ENCODE results near the gene SERINC5. TPM values are rescaled to one million over a fixed set of nuclear protein-coding genes. Genes with fewer than 3 reads are reported as not detected.
"Not testable (repeated sequence)": the region's sequence is repeated elsewhere in the genome, so short reads cannot be mapped to it uniquely, and the experiment has no call there.

The SERINC5 gene
- total and polyA plus RNA-seq, 7 donors = 0.70 to 8.6 (median 2.7) TPM

- intact Hi-C loops (cut with DNase I) = loop anchor here (10.0 kb wide), 2 partner anchors 46 to 64 kb away; partner anchors contain the start of gene SERINC5 (in 2 of the 2)
- no peak for ATAC-seq
- Histone ChIP-seq H3K36me3 (ENCODE audit: insufficient read depth in 1 of 2, low read depth in 1 of 2) (no peaks in the 10 kb centered on the region), H3K4me1 (peaks cover 38% of the 10 kb centered on the region), H3K9me3 (no peaks in the 10 kb centered on the region), H3K4me3 (no peak overlapping the region), H3K27ac (no peak overlapping the region), H3K27me3 (ENCODE audit: insufficient read depth in 3 of 3, low read length in 2 of 3) (no peaks in the 10 kb centered on the region)
- TF ChIP-seq, protein P1, sequence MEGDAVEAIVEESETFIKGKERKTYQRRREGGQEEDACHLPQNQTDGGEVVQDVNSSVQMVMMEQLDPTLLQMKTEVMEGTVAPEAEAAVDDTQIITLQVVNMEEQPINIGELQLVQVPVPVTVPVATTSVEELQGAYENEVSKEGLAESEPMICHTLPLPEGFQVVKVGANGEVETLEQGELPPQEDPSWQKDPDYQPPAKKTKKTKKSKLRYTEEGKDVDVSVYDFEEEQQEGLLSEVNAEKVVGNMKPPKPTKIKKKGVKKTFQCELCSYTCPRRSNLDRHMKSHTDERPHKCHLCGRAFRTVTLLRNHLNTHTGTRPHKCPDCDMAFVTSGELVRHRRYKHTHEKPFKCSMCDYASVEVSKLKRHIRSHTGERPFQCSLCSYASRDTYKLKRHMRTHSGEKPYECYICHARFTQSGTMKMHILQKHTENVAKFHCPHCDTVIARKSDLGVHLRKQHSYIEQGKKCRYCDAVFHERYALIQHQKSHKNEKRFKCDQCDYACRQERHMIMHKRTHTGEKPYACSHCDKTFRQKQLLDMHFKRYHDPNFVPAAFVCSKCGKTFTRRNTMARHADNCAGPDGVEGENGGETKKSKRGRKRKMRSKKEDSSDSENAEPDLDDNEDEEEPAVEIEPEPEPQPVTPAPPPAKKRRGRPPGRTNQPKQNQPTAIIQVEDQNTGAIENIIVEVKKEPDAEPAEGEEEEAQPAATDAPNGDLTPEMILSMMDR (IDR thresholded peaks at IDR 0.05) = no peak
- no peak for DNase-seq
- 88 to 93% (median 90%) methylated on average over 3 of the region's 3 CpGs for WGBS, 3 donors
Observed at GRCh38 chr5:80190960-80191359, 64.9 kb downstream of the SERINC5 start.

GRCh38 chr5:80189701-80190100 lies 66.1 kb downstream of the SERINC5 start:
- WGBS, 3 donors = 64 to 99% (median 90%) methylated on average over 3 of the region's 3 CpGs
- Histone ChIP-seq H3K27ac (no peak overlapping the region), H3K36me3 (ENCODE audit: insufficient read depth in 1 of 2, low read depth in 1 of 2) (no peaks in the 10 kb centered on the region), H3K4me3 (no peak overlapping the region), H3K9me3 (no peaks in the 10 kb centered on the region), H3K4me1 (peaks cover 38% of the 10 kb centered on the region), H3K27me3 (ENCODE audit: insufficient read depth in 3 of 3, low read length in 2 of 3) (no peaks in the 10 kb centered on the region)
- intact Hi-C loops (cut with DNase I) = loop anchor here (10.0 kb wide), 2 partner anchors 45 to 65 kb away; partner anchors contain the start of gene SERINC5 (in 2 of the 2)
- ATAC-seq = no peak
- TF ChIP-seq, protein P1 (IDR thresholded peaks at IDR 0.05) = no peak
- no peak for DNase-seq

- Histone ChIP-seq H3K4me3 (no peak overlapping the region), H3K9me3 (no peaks in the 10 kb centered on the region), H3K4me1 (peaks cover 36% of the 10 kb centered on the region), H3K36me3 (ENCODE audit: insufficient read depth in 1 of 2, low read depth in 1 of 2) (no peaks in the 10 kb centered on the region), H3K27ac (no peak overlapping the region), H3K27me3 (ENCODE audit: insufficient read depth in 3 of 3, low read length in 2 of 3) (no peaks in the 10 kb centered on the region)
- DNase-seq = no peak
- 86 to 89% (median 88%) methylated on average over 8 of the region's 8 CpGs for WGBS, 3 donors
- TF ChIP-seq, protein P1 (IDR thresholded peaks at IDR 0.05) = no peak
- no peak for ATAC-seq
- intact Hi-C loops (cut with DNase I) = no loop called here
Observed at GRCh38 chr5:80189201-80189600, 66.6 kb downstream of the SERINC5 start.

DNA sequence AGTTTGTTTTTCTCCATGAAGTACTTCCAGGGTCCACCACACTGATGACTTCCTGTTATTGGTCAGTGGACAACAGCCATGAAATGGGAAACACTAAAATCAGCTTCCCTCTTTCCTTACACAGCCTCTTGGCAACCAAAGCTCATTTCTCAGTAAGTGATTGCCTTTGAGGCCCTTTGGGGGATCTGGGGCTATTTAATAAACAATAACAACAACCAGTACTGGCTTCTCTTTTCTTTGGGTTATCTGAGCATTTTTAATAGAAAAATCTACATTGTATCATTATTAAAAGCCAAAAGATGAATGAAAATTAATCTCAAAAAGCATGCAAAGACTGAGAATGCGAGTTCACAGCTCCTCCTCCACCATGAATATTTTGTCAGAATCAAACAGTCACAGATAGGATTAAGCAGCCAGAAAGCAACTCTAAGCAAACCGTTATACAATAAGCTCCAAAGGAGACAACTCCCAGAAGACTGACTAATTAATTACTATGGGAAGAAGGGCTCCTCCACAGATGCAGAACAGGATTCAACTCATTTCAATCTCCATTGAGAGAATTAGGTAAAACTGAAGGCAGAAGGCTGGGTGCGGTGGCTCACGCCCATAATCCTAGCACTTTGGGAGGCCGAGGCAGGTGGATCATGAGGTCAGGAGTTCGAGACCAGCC lies 68.3 kb downstream of the SERINC5 start:
- Histone ChIP-seq H3K27me3 (ENCODE audit: insufficient read depth in 3 of 3, low read length in 2 of 3) (no peaks in the 10 kb centered on the region), H3K9me3 (no peaks in the 10 kb centered on the region), H3K36me3 (ENCODE audit: insufficient read depth in 1 of 2, low read depth in 1 of 2) (no peaks in the 10 kb centered on the region), H3K4me3 (no peak overlapping the region), H3K4me1 (peaks cover 20% of the 10 kb centered on the region), H3K27ac (no peak overlapping the region)
- intact Hi-C loops (cut with DNase I) = no loop called here
- DNase-seq = no peak
- TF ChIP-seq, protein P1 (IDR thresholded peaks at IDR 0.05) = no peak
- no peak for ATAC-seq
- 83 to 89% (median 88%) methylated on average over 6 of the region's 6 CpGs for WGBS, 3 donors

DNA sequence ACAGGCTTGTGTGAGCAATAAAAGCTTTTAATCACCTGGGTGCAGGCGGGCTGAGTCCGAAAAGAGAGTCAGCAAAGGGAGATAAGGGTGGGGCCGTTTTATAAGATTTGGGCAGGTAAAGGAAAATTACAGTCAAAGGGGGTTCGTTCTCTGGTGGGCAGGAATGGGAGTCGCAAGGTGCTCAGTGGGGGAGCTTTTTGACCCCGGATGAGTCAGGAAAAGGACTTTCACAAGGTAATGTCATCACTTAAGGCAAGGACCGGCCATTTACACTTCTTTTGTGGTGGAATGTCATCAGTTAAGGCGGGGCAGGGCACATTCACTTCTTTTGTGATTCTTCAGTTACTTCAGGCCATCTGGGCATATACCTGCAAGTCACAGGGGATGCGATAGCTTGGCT lies 70.3 kb downstream of the SERINC5 start:
- H3K9me3 ChIP-seq; H3K4me3 ChIP-seq; H3K36me3 ChIP-seq (ENCODE audit: insufficient read depth in 1 of 2, low read depth in 1 of 2); H3K27me3 ChIP-seq (ENCODE audit: insufficient read depth in 3 of 3, low read length in 2 of 3); H3K4me1 ChIP-seq; intact Hi-C loops (cut with DNase I); DNase-seq; H3K27ac ChIP-seq; ATAC-seq: not testable (repeated sequence)
- WGBS, 3 donors = 95 to 98% (median 95%) methylated on average over 8 to 9 of the region's 9 CpGs

All from psoas muscle (tissue), 8 donors.